K562 (cell line): Measurements from ENCODE around the gene PYM1. TPM values are rescaled to one million over a fixed set of nuclear protein-coding genes. Genes with fewer than 3 reads are reported as not detected.

Experiments
- ETV5 ChIP-seq: sonication (generic); formaldehyde crosslinking; IDR thresholded peaks from 2 replicates; pipeline ENCODE4 v1.4.0; 2020; ENCODE audit warnings: low read depth, mild to moderate bottlenecking, missing genetic modification reagents
- FUS ChIP-seq: fragments of 200-400 bp; formaldehyde crosslinking; optimal IDR thresholded peaks from 2 replicates; pipeline ENCODE3; 2017; ENCODE audit warnings: low read depth, low read length
- JUND ChIP-seq, 2 experiments: IDR thresholded peaks; 2 replicates in 1 of 2; 3 replicates in 1 of 2; pipeline ENCODE4 v1.6.1; 2011; ENCODE audit warnings: borderline replicate concordance in 2 of 2, low read depth in 2 of 2, low read length in 2 of 2, improper control_type of control experiment in 1 of 2, missing biosample characterization in 1 of 2, missing genetic modification characterization in 1 of 2, missing genetic modification reagents in 1 of 2
- NCOA4 ChIP-seq: fragments of 450-650 bp; IDR thresholded peaks from 2 replicates; pipeline ENCODE4 v1.6.1; 2018; ENCODE audit warnings: mild to moderate bottlenecking; ENCODE audit not compliant: partially characterized antibody
- NFATC3 ChIP-seq: fragments of 450-650 bp; IDR thresholded peaks from 2 replicates; pipeline ENCODE4 v1.6.1; 2017; ENCODE audit warnings: mild to moderate bottlenecking
- NR2F6 ChIP-seq: fragments of 450-650 bp; formaldehyde crosslinking; IDR thresholded peaks from 2 replicates; pipeline ENCODE4 v1.4.0; 2020; ENCODE audit warnings: mild to moderate bottlenecking
- PTTG1 ChIP-seq: fragments of 450-650 bp; IDR thresholded peaks from 2 replicates; pipeline ENCODE4 v1.6.1; 2016; ENCODE audit warnings: low read depth, mild to moderate bottlenecking, missing genetic modification characterization, missing compliant biosample characterization
- TBL1XR1 ChIP-seq, 2 experiments: IDR thresholded peaks; 2 replicates each; pipeline ENCODE4 v1.6.1; 2012; ENCODE audit warnings: improper control_type of control experiment in 2 of 2, low read length in 2 of 2, mild to moderate bottlenecking in 1 of 2
- ZNF143 ChIP-seq: sonication (generic); formaldehyde crosslinking; IDR thresholded peaks from 2 replicates; pipeline ENCODE4 v1.9.0; 2022; ENCODE audit warnings: mild to moderate bottlenecking, missing genetic modification reagents
- ZNF717 ChIP-seq: fragments of 250-450 bp; sonication (Bioruptor Pico); IDR thresholded peaks from 2 replicates; pipeline ENCODE4 v1.5.0; 2021
- polyA plus RNA-seq, 8 experiments: library from polyadenylated mRNA; depleted of rRNA in 4 of 8; stranded (reverse) in 5 of 8; unstranded in 3 of 8; fragments of >200 nt; fragmentation: Nextera tagmentation in 2 of 8; fragmentation: Illumina TruSeq in 1 of 8; extraction: Ambion mirVana in 2 of 8; extraction: Trizol in 1 of 8; gene quantifications; 2 replicates each; pipeline versions ENCODE4 v1.2.1 to v1.2.3, GENCODE V29; 2011 to 2014; ENCODE audit warnings: inconsistent platforms in 1 of 8, missing spikeins in 1 of 8
- total RNA-seq, 7 experiments: library from RNA; depleted of rRNA in 6 of 7; stranded (reverse); fragments of >200 nt in 6 of 7; fragmentation: Illumina TruSeq in 2 of 7; extraction: Trizol in 2 of 7; gene quantifications; 2 replicates each; pipeline versions ENCODE4 v1.2.1 to v1.2.3, GENCODE V29; 2011 to 2021; ENCODE audit warnings: low replicate concordance in 1 of 7
- TF ChIP-seq, protein P1 (sequence below): fragments of 200-800 bp; sonication (Bioruptor generic); IDR thresholded peaks from 2 replicates; pipeline ENCODE4 v1.6.1; 2016; ENCODE audit warnings: missing genetic modification characterization, missing compliant biosample characterization
- TF ChIP-seq, protein P2 (sequence below): fragments of 200-400 bp; formaldehyde crosslinking; IDR thresholded peaks from 2 replicates; pipeline ENCODE4 v1.6.1; 2017; ENCODE audit warnings: mild to moderate bottlenecking, low read depth, low read length, moderate library complexity
- TF ChIP-seq, protein P3 (sequence below): fragments of 250-450 bp; sonication (Bioruptor Pico); IDR thresholded peaks from 2 replicates; pipeline ENCODE4 v1.8.0; 2021; ENCODE audit warnings: borderline replicate concordance, mild to moderate bottlenecking, moderate library complexity; ENCODE audit not compliant: poor library complexity, severe bottlenecking
- TF ChIP-seq, protein P4 (sequence below): fragments of 250-450 bp; sonication (Bioruptor Pico); IDR thresholded peaks from 2 replicates; pipeline ENCODE4 v1.6.1; 2021; ENCODE audit warnings: mild to moderate bottlenecking
- TF ChIP-seq, protein P5 (sequence below): fragments of 250-450 bp; sonication (Bioruptor Pico); IDR thresholded peaks from 2 replicates; pipeline ENCODE4 v1.5.0; 2020; ENCODE audit warnings: mild to moderate bottlenecking

PYM1 gene
- total and polyA plus RNA-seq, 9 of the 15 experiments (the other 6 are each of a cell fraction or from before 2014, with no cell fraction given) = 29.0 to 51.3 (median 34.1) TPM

DNA sequence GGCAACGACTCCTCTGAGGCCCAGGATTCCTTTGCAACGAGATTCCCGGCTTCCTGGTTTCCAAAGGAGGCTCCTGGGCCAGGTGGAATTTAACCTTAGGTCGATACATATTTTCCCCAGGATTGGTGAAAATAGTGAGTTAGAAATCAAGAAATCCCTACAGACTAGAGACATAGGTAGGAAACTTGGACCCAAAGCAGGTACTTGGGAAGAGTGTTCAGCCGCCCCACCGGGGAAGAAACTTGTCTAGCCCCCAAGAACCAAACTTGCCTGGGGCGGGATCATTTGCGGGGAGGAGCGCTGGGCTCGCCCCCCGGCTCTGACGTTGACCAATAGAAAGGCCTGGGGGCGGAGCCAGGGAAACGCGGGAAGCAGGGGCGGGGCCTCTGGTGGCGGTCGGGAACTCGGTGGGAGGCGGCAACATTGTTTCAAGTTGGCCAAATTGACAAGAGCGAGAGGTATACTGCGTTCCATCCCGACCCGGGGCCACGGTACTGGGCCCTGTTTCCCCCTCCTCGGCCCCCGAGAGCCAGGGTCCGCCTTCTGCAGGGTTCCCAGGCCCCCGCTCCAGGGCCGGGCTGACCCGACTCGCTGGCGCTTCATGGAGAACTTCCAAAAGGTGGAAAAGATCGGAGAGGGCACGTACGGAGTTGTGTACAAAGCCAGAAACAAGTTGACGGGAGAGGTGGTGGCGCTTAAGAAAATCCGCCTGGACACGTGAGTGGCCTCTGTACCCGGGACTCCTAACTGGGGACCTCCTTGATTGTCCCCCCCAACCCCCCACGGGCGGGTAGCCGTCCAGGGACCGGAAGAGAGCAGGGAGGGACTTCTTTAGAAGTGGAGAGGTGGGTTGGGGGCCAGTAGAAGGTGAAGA is 39.0 kb upstream of the PYM1 start, which contains the start of gene CDK2 (continued):
- TF ChIP-seq, protein P1, sequence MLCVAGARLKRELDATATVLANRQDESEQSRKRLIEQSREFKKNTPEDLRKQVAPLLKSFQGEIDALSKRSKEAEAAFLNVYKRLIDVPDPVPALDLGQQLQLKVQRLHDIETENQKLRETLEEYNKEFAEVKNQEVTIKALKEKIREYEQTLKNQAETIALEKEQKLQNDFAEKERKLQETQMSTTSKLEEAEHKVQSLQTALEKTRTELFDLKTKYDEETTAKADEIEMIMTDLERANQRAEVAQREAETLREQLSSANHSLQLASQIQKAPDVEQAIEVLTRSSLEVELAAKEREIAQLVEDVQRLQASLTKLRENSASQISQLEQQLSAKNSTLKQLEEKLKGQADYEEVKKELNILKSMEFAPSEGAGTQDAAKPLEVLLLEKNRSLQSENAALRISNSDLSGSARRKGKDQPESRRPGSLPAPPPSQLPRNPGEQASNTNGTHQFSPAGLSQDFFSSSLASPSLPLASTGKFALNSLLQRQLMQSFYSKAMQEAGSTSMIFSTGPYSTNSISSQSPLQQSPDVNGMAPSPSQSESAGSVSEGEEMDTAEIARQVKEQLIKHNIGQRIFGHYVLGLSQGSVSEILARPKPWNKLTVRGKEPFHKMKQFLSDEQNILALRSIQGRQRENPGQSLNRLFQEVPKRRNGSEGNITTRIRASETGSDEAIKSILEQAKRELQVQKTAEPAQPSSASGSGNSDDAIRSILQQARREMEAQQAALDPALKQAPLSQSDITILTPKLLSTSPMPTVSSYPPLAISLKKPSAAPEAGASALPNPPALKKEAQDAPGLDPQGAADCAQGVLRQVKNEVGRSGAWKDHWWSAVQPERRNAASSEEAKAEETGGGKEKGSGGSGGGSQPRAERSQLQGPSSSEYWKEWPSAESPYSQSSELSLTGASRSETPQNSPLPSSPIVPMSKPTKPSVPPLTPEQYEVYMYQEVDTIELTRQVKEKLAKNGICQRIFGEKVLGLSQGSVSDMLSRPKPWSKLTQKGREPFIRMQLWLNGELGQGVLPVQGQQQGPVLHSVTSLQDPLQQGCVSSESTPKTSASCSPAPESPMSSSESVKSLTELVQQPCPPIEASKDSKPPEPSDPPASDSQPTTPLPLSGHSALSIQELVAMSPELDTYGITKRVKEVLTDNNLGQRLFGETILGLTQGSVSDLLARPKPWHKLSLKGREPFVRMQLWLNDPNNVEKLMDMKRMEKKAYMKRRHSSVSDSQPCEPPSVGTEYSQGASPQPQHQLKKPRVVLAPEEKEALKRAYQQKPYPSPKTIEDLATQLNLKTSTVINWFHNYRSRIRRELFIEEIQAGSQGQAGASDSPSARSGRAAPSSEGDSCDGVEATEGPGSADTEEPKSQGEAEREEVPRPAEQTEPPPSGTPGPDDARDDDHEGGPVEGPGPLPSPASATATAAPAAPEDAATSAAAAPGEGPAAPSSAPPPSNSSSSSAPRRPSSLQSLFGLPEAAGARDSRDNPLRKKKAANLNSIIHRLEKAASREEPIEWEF (CRISPR knock-in tag) = no peak
- no peak for TF ChIP-seq TBL1XR1 (IDR thresholded peaks at IDR 0.05; ENCODE audit: low read length in 2 of 2)
- no peak for TF ChIP-seq NR2F6 (CRISPR knock-in tag)
- TF ChIP-seq NCOA4 = no peak
- TF ChIP-seq ZNF717 (CRISPR knock-in tag) = no peak
- TF ChIP-seq ETV5 (CRISPR knock-in tag) = no peak
- TF ChIP-seq, protein P2, sequence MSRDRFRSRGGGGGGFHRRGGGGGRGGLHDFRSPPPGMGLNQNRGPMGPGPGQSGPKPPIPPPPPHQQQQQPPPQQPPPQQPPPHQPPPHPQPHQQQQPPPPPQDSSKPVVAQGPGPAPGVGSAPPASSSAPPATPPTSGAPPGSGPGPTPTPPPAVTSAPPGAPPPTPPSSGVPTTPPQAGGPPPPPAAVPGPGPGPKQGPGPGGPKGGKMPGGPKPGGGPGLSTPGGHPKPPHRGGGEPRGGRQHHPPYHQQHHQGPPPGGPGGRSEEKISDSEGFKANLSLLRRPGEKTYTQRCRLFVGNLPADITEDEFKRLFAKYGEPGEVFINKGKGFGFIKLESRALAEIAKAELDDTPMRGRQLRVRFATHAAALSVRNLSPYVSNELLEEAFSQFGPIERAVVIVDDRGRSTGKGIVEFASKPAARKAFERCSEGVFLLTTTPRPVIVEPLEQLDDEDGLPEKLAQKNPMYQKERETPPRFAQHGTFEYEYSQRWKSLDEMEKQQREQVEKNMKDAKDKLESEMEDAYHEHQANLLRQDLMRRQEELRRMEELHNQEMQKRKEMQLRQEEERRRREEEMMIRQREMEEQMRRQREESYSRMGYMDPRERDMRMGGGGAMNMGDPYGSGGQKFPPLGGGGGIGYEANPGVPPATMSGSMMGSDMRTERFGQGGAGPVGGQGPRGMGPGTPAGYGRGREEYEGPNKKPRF = no peak
- no peak for TF ChIP-seq ZNF143 (CRISPR knock-in tag)
- no peak for TF ChIP-seq FUS
- TF ChIP-seq, protein P3, sequence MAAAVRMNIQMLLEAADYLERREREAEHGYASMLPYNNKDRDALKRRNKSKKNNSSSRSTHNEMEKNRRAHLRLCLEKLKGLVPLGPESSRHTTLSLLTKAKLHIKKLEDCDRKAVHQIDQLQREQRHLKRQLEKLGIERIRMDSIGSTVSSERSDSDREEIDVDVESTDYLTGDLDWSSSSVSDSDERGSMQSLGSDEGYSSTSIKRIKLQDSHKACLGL (CRISPR knock-in tag) = no peak
- TF ChIP-seq, protein P4, sequence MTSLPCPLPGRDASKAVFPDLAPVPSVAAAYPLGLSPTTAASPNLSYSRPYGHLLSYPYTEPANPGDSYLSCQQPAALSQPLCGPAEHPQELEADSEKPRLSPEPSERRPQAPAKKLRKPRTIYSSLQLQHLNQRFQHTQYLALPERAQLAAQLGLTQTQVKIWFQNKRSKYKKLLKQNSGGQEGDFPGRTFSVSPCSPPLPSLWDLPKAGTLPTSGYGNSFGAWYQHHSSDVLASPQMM (CRISPR knock-in tag) = 0 out of 2 replicates have a peak, but pooled peaks have one; percentile 55
- no peak for TF ChIP-seq JUND (IDR thresholded peaks at IDR 0.05; ENCODE audit: borderline replicate concordance, low read depth, low read length)
- TF ChIP-seq JUND (tag; IDR thresholded peaks at IDR 0.05; ENCODE audit: borderline replicate concordance, low read depth, low read length) = no peak
- TF ChIP-seq PTTG1 (tag) = no peak
- TF ChIP-seq NFATC3 = no peak
- TF ChIP-seq, protein P5, sequence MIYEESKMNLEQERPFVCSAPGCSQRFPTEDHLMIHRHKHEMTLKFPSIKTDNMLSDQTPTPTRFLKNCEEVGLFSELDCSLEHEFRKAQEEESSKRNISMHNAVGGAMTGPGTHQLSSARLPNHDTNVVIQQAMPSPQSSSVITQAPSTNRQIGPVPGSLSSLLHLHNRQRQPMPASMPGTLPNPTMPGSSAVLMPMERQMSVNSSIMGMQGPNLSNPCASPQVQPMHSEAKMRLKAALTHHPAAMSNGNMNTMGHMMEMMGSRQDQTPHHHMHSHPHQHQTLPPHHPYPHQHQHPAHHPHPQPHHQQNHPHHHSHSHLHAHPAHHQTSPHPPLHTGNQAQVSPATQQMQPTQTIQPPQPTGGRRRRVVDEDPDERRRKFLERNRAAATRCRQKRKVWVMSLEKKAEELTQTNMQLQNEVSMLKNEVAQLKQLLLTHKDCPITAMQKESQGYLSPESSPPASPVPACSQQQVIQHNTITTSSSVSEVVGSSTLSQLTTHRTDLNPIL (CRISPR knock-in tag) = no peak
